HEK293 (cell line): Measurements from ENCODE around the gene RNF41.

ENCODE experiments used
- CTCF ChIA-PET: fragments of 350-600 bp; formaldehyde crosslinking; extraction: SDS; loops from one replicate; lab custom pipeline; 2021; ENCODE audit warnings: antibody characterized with exemption; lab: Yijun Ruan, JAX
- POLR2A ChIA-PET: fragments of 300-600 bp; formaldehyde crosslinking; extraction: SDS; loops from one replicate; lab custom pipeline; 2020; ENCODE audit warnings: antibody characterized with exemption, inconsistent platforms; lab: Yijun Ruan, JAX
- H3K27ac ChIP-seq: fragments of 200-500 bp; sonication (Bioruptor generic); 2 replicates; pipeline ENCODE4 v1.5.1; 2014; ENCODE audit warnings: low read depth, low read length, control low read depth, inconsistent platforms; ENCODE audit errors: extremely low read depth
- H3K36me3 ChIP-seq, 2 experiments: fragments of 200-500 bp in 1 of 2; sonication (Bioruptor generic) in 1 of 2; 1 replicate in 1 of 2; 2 replicates in 1 of 2; pipeline ENCODE4 v1.5.1; 2014 to 2017; ENCODE audit warnings: inconsistent platforms in 2 of 2, low read length in 2 of 2; ENCODE audit not compliant: control insufficient read depth in 2 of 2, insufficient read depth in 1 of 2
- H3K4me1 ChIP-seq: fragments of 200-500 bp; sonication (Bioruptor generic); 2 replicates; pipeline ENCODE4 v1.5.1; 2014; ENCODE audit warnings: mild to moderate bottlenecking, low read length, inconsistent platforms; ENCODE audit not compliant: control insufficient read depth, insufficient read depth
- H3K4me3 ChIP-seq: 2 replicates; pipeline ENCODE4 v1.5.1; 2011; ENCODE audit warnings: low read depth, mild to moderate bottlenecking, control low read depth, low read length, moderate library complexity
- H3K9me3 ChIP-seq: fragments of 200-500 bp; sonication (Bioruptor generic); 2 replicates; pipeline ENCODE4 v1.5.1; 2014; ENCODE audit warnings: low read depth, low read length, inconsistent platforms; ENCODE audit not compliant: control insufficient read depth, insufficient read depth
- EGR2 ChIP-seq: fragments of 450-650 bp; formaldehyde crosslinking; IDR thresholded peaks from 2 replicates; pipeline ENCODE4 v1.5.1; 2016; ENCODE audit warnings: low read depth, missing biosample characterization, missing genetic modification characterization
- GLI2 ChIP-seq: fragments of 450-650 bp; formaldehyde crosslinking; IDR thresholded peaks from 2 replicates; pipeline ENCODE4; 2017; ENCODE audit warnings: missing biosample characterization, missing genetic modification characterization, low read depth, borderline replicate concordance
- REPIN1 ChIP-seq: fragments of 450-650 bp; formaldehyde crosslinking; IDR thresholded peaks from 2 replicates; pipeline ENCODE4 v1.5.1; 2017; ENCODE audit warnings: missing biosample characterization, missing genetic modification characterization, low read depth
- TSHZ1 ChIP-seq: fragments of 450-650 bp; formaldehyde crosslinking; IDR thresholded peaks from 2 replicates; pipeline ENCODE4 v1.5.1; 2016; ENCODE audit warnings: missing biosample characterization, missing genetic modification characterization, borderline replicate concordance
- YY1 ChIP-seq: fragments of 450-650 bp; formaldehyde crosslinking; IDR thresholded peaks from 2 replicates; pipeline ENCODE4 v1.5.1; 2018; ENCODE audit warnings: missing biosample characterization, missing genetic modification characterization
- ZIC2 ChIP-seq: fragments of 450-650 bp; formaldehyde crosslinking; IDR thresholded peaks from 2 replicates; pipeline ENCODE4 v1.5.1; 2016; ENCODE audit warnings: missing biosample characterization, missing genetic modification characterization
- ZNF146 ChIP-seq: fragments of 450-650 bp; formaldehyde crosslinking; IDR thresholded peaks from 2 replicates; pipeline ENCODE4 v1.5.1; 2016; ENCODE audit warnings: missing biosample characterization, missing genetic modification characterization
- ZNF362 ChIP-seq: fragments of 450-650 bp; formaldehyde crosslinking; IDR thresholded peaks from 2 replicates; pipeline ENCODE4 v1.5.1; 2016; ENCODE audit warnings: missing biosample characterization, missing genetic modification characterization
- ZNF366 ChIP-seq: fragments of 450-650 bp; formaldehyde crosslinking; conservative IDR thresholded peaks from 2 replicates; pipeline ENCODE4 v1.5.1; 2016; ENCODE audit warnings: missing biosample characterization, missing genetic modification characterization
- ZNF391 ChIP-seq: fragments of 450-650 bp; formaldehyde crosslinking; IDR thresholded peaks from 2 replicates; pipeline ENCODE4 v1.5.1; 2016; ENCODE audit warnings: low read depth, missing biosample characterization, missing genetic modification characterization, borderline replicate concordance
- ZNF623 ChIP-seq: fragments of 450-650 bp; formaldehyde crosslinking; IDR thresholded peaks from 2 replicates; pipeline ENCODE4 v1.5.1; 2016; ENCODE audit warnings: missing biosample characterization, missing genetic modification characterization
- ZNF677 ChIP-seq: fragments of 450-650 bp; IDR thresholded peaks from 2 replicates; pipeline ENCODE4 v1.5.0; 2018; ENCODE audit warnings: missing biosample characterization, mild to moderate bottlenecking, missing genetic modification characterization, moderate library complexity
- ZNF76 ChIP-seq: fragments of 450-650 bp; formaldehyde crosslinking; IDR thresholded peaks from 2 replicates; pipeline ENCODE4; 2016; ENCODE audit warnings: low read depth, missing biosample characterization, missing genetic modification characterization, borderline replicate concordance
- TF ChIP-seq, protein P1 (sequence below): fragments of 450-650 bp; formaldehyde crosslinking; IDR thresholded peaks from 2 replicates; pipeline ENCODE4 v1.5.1; 2016; ENCODE audit warnings: missing biosample characterization, missing genetic modification characterization, borderline replicate concordance
- TF ChIP-seq, protein P2 (sequence below): fragments of 450-650 bp; formaldehyde crosslinking; IDR thresholded peaks from 2 replicates; pipeline ENCODE4 v1.5.1; 2016; ENCODE audit warnings: missing biosample characterization, missing genetic modification characterization

The RNF41 gene

DNA sequence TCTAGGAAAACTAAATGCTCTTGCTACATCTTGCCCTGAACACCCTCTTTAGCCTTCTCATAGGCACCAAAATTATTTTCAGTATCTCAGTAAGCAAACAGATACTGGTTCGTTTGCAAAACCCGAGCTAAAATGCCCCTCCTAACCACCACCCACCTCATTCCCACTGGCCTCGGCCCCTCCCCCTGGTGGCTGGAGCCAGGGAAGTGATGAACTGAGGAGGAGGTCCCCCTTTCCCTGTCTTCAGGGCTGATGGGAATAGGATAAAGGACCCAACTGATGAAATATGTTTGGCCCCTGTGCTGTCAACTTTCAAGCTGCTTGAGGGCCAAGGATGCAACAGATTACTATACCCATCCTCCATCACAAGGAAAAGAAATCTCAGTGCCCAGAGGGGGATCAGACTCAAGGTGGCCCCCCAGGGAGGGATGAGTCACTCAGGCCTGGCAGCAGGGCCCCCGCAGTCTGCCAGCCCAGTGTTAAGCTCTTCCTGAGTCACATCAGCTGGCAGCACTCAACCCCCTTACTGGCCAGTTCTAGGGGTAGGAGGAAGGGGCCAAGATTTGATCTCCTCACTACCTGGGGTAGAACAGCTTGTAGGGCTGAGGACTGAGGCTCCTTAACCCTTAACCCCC lies 34.7 kb upstream of the RNF41 start (continued):
- no peak for TF ChIP-seq ZNF623 (tag by site-specific recombination)
- TF ChIP-seq ZNF362 (tag by site-specific recombination): no peak

- POLR2A ChIA-PET: interaction anchor here (0.6 to 3.5 kb wide), 2 partner anchors 12 to 54 kb away, joined by 4 to 26 read pairs; partner anchors contain the start of gene COQ10A
- CTCF ChIA-PET: interaction anchor here (0.6 to 2.3 kb wide), 8 partner anchors 8 to 136 kb away, joined by 3 to 10 read pairs (median 5); partner anchors contain the start of gene SMARCC2
These were observed 33.9 kb upstream of the RNF41 start for GRCh38 chr12:56255671-56256070.

DNA sequence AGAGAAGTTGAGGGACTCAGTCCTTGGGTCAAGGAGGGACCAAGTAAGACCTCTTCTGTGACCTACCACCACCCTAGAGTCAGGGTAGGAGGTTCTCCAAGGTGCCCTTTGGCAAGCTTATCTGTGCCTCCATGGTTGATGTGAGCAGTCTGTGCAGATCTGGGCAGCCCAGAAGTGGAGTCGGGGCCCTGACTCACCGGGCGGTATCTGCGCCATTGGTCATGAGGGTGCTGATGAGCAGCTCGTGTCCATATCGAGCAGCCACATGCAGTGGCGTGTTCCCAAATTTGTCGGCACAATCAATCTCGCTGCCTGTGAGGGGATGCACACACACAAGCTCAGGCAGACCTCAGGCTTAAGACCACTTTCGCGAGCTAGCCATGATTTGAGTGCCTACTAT lies 31.4 kb upstream of the RNF41 start:
- no peak overlapping the region for H3K4me3 ChIP-seq
- peaks cover 54 to 82% of the 10 kb centered on the region in 2 experiments for H3K36me3 ChIP-seq
- H3K4me1 ChIP-seq: peaks cover 9% of the 10 kb centered on the region
- CTCF ChIA-PET: interaction anchor here (0.6 to 1.4 kb wide), 5 partner anchors 14 to 223 kb away, joined by 3 to 5 read pairs (median 4); partner anchors contain the start of genes COQ10A and SPRYD4
- POLR2A ChIA-PET: interaction anchor here (1.7 kb wide), 1 partner anchor 14 kb away, joined by 6 read pairs; the partner anchor contains the start of gene COQ10A
- no peak overlapping the region for H3K27ac ChIP-seq
- no peaks in the 10 kb centered on the region for H3K9me3 ChIP-seq
- no peak for TF ChIP-seq ZNF677 (tag by site-specific recombination)
- TF ChIP-seq, protein P1, sequence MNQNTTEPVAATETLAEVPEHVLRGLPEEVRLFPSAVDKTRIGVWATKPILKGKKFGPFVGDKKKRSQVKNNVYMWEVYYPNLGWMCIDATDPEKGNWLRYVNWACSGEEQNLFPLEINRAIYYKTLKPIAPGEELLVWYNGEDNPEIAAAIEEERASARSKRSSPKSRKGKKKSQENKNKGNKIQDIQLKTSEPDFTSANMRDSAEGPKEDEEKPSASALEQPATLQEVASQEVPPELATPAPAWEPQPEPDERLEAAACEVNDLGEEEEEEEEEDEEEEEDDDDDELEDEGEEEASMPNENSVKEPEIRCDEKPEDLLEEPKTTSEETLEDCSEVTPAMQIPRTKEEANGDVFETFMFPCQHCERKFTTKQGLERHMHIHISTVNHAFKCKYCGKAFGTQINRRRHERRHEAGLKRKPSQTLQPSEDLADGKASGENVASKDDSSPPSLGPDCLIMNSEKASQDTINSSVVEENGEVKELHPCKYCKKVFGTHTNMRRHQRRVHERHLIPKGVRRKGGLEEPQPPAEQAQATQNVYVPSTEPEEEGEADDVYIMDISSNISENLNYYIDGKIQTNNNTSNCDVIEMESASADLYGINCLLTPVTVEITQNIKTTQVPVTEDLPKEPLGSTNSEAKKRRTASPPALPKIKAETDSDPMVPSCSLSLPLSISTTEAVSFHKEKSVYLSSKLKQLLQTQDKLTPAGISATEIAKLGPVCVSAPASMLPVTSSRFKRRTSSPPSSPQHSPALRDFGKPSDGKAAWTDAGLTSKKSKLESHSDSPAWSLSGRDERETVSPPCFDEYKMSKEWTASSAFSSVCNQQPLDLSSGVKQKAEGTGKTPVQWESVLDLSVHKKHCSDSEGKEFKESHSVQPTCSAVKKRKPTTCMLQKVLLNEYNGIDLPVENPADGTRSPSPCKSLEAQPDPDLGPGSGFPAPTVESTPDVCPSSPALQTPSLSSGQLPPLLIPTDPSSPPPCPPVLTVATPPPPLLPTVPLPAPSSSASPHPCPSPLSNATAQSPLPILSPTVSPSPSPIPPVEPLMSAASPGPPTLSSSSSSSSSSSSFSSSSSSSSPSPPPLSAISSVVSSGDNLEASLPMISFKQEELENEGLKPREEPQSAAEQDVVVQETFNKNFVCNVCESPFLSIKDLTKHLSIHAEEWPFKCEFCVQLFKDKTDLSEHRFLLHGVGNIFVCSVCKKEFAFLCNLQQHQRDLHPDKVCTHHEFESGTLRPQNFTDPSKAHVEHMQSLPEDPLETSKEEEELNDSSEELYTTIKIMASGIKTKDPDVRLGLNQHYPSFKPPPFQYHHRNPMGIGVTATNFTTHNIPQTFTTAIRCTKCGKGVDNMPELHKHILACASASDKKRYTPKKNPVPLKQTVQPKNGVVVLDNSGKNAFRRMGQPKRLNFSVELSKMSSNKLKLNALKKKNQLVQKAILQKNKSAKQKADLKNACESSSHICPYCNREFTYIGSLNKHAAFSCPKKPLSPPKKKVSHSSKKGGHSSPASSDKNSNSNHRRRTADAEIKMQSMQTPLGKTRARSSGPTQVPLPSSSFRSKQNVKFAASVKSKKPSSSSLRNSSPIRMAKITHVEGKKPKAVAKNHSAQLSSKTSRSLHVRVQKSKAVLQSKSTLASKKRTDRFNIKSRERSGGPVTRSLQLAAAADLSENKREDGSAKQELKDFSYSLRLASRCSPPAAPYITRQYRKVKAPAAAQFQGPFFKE: no peak
- no peak for TF ChIP-seq EGR2
- no peak for TF ChIP-seq REPIN1
- TF ChIP-seq, protein P2, sequence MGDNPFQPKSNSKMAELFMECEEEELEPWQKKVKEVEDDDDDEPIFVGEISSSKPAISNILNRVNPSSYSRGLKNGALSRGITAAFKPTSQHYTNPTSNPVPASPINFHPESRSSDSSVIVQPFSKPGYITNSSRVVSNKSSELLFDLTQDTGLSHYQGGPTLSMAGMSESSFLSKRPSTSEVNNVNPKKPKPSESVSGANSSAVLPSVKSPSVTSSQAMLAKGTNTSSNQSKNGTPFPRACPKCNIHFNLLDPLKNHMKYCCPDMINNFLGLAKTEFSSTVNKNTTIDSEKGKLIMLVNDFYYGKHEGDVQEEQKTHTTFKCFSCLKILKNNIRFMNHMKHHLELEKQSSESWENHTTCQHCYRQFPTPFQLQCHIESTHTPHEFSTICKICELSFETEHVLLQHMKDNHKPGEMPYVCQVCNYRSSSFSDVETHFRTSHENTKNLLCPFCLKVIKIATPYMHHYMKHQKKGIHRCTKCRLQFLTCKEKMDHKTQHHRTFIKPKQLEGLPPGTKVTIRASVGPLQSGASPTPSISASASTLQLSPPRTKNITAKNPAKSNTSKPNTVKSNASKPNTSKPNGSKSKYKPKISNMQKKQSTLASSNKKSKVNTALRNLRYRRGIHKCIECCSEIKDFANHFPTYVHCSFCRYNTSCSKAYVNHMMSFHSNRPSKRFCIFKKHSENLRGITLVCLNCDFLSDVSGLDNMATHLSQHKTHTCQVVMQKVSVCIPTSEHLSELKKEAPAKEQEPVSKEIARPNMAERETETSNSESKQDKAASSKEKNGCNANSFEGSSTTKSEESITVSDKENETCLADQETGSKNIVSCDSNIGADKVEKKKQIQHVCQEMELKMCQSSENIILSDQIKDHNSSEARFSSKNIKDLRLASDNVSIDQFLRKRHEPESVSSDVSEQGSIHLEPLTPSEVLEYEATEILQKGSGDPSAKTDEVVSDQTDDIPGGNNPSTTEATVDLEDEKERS: no peak

More at GRCh38 chr12:56255671-56256070, 33.9 kb upstream of the RNF41 start:
- Histone ChIP-seq H3K36me3 (peaks cover 38 to 61% of the 10 kb centered on the region in 2 experiments), H3K4me1 (peaks cover 13% of the 10 kb centered on the region)
- TF ChIP-seq ZNF366 (tag by site-specific recombination): no peak
- no peak for TF ChIP-seq GLI2 (tag by site-specific recombination)
- no peak for TF ChIP-seq TSHZ1 (tag by site-specific recombination)
- TF ChIP-seq YY1 (tag by site-specific recombination): no peak
- TF ChIP-seq ZNF146: no peak
- no peak for TF ChIP-seq ZNF76 (tag by site-specific recombination)
- peak; percentile 24; the same call in 1 of the 2 replicates for TF ChIP-seq ZIC2
- TF ChIP-seq ZNF391 (tag by site-specific recombination): no peak
- TF ChIP-seq, all 188 proteins: peak for 1
- Histone ChIP-seq H3K4me3 (no peak overlapping the region), H3K27ac (no peak overlapping the region), H3K9me3 (no peaks in the 10 kb centered on the region)
